Activated CD8-positive, alpha-beta memory T cell treated with anti-CD3 and anti-CD28 coated beads for 1 hour (primary cell): Measurements from ENCODE around the gene SUPT6H.
"Not testable (repeated sequence)": the region's sequence is repeated elsewhere in the genome, so short reads cannot be mapped to it uniquely, and the experiment has no call there.

Source experiments
- DNase-seq, 2 donors: peaks; one replicate each; pipeline ENCODE4 v3.0.0-alpha.2; 2020; ENCODE audit warnings: low read depth in 1 of 2; ENCODE audit errors: extremely low read depth in 1 of 2

Gene SUPT6H

DNA sequence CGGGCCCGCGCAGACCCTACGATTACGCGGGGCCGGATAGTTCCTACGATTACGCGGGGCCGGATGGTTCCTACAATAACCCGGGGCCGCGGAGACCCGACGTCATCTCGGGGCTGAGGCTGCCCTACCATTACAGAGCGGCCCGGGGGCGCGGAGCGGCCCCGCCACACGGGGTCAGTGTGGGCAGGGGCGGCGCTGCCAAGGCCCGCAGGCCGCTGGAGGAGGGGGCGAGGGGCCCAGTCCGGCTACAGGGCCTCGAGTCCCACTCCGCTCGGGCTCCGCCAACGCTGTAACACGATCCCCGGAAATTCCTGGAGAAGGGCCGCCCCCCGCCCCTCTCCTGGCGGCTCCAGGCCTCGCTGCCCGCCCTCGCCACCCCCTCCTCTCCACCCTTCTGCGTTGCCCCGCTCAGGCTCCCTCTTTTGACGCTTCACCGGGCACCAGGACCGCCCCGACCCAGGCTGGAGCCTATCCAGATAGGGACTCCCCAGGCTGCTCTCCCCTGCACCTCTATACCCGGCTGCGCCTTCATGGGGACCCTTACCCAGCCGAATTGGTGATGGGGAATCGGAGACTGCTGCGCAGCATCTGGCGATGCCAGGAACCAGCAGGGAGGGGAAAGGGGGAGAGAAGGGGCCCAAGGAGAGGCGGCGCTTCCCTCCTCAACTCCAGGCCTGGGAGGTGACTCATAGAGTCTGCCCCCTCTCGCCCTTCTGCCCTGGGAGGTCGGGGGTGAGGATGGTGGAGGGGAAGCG lies 55.8 kb downstream of the SUPT6H start, which contains the start of gene RAB34:
Gene RAB34, minus strand, starts transcription at position 291 of the 755 bp plus-strand sequence. CDS start 602 bp downstream, outside the sequence.
- DNase-seq, result peak in 1 of 2 donors; percentile 25

- no peak for DNase-seq
Measured at GRCh38 chr17:28718333-28719020, 56.5 kb downstream of the SUPT6H start.

DNA sequence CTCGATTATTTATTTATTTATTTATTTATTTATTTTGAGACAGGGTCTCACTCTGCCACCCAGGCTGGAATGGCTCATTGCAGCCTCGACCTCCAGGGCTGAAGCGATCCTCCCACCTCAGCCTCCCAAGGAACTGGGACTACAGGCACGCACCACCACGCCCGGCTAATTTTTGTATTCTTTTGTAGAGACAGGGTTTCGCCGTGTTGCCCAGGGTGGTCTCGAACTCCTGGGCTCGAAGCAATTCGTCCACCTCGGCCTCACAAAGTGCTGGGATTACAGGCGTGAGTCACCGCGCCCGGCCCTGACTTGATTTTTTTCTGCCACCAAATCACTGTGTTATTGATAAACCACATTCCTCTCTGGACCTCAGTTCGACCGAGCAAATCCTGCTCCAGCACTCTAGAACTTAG lies 57.0 kb downstream of the SUPT6H start:
- DNase-seq, result no peak

GRCh38 chr17:28720247-28720996 lies 58.4 kb downstream of the SUPT6H start:
- DNase-seq, result no peak

DNA sequence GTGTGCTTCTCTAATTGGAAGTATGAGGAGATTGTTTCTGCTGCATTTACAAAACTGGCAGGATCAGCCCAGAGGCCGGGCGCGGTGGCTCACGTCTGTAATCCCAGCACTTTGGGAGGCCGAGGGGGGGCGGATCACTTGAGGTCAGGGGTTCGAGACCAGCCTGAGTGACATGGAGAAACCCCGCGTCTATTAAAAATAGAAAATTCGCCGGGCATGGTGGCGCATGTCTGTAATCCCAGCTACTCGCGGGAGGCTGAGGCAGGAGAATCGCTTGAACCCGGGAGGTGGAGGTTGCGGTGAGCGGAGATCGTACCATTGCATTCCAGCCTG lies 59.0 kb downstream of the SUPT6H start:
- not testable (repeated sequence) for DNase-seq

GRCh38 chr17:28722417-28723158 lies 60.6 kb downstream of the SUPT6H start:
- DNase-seq, result no peak

- no peak for DNase-seq
Measured at GRCh38 chr17:28723159-28723835, 61.3 kb downstream of the SUPT6H start.

- DNase-seq, result not testable (repeated sequence)
Measured at GRCh38 chr17:28723836-28724499, 62.0 kb downstream of the SUPT6H start.

DNA sequence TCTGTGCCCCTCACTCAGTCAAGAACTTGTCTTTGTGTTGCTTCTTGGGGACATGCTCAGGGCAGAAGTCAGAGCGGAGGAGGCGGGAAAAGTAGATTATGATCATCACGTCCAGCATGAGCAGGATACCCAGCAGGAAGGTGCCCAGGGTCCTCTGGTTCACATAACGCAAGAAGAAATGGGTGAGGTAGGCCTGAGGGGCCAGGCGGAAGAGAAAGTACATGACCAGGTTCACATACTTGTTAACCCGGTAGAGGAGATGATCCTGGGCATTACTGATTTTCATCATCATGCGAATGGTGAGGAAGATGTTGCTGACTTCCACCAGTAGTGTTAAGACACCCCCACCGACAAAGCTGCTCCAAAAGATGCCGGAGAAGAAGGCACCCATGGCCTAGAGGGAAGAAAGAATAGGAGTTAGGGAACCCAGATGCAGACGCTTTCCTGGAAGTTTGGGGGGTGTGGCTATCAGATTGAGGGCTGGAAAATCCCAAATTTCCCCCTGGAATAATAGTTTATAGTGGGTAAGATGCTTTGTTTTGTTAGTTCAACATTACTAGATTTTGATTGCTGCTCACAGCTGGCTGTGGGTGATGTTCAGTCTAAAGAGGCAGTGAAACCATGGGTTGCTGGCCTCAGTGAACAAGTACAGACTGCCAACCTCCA lies 62.6 kb downstream of the SUPT6H start:
- DNase-seq, result no peak

DNA sequence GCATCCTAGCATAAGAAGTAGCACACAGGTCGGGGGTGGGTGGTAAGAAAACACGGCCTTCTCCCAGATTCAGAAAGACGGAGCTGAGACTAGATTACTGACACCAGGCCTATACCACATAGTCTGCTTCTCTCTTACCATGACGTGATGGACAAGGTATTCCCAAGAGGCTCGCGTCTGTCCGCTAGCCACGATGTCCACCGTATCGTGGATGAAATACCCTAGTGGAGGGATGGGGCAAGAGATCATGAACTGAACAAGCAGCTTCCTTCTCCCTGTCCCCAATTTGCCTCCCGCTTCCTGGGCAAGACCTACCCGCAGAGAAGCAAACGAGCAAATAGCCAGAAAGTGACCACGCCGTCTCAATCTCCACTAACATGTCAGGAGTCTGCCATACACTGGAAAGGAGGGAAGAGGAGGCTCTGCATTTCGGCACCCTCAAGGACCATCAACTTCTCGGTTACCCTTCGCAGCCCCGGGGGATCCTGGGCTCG lies 63.2 kb downstream of the SUPT6H start:
- DNase-seq, result no peak

DNA sequence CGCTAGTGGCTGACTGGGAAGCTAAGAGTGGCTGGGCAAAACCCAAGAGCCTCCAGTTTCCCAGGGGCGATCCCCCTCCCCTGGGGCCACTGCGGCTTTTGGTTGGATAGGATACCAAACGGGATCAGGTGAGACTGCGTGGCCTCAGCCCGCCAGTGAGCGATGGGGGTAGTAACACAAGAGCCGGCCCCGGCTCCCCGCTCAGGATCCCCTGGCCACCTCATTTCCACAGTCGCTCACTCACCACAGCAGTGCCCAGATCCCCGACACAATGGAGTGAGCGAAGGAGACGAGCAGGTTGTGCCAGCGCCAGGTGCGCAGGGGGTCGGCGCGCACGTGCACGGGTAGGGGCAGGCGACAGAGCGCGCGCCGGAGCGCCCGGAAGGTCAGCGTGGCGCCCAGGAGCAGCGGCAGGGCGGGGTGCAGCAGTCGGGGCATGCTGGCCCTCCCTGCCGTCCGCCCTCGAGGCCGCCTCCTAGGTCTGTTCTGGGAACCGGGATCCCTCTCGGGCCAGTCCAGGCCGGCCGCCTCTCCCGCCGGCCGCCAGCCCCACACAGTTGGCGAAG lies 63.7 kb downstream of the SUPT6H start:
- DNase-seq, result no peak

- peak in 1 of 2 donors; percentile 49 for DNase-seq
Measured at GRCh38 chr17:28726226-28726626, 64.2 kb downstream of the SUPT6H start, which contains the start of gene TLCD1. TSS of gene TLCD1 (minus strand) at chr17:28726233. CDS start at chr17:28726097, 136 bp downstream.

- DNase-seq, result peak; percentile 74 to 80
Measured at GRCh38 chr17:28726627-28727491, 64.9 kb downstream of the SUPT6H start.

- peak; percentile 88 to 97 for DNase-seq
Measured at GRCh38 chr17:28728364-28729200, 66.6 kb downstream of the SUPT6H start, which contains the start of gene NEK8. TSS of gene NEK8 (plus strand) at chr17:28728788. CDS start at chr17:28728814, 26 bp downstream.

- no peak for DNase-seq
Measured at GRCh38 chr17:28729950-28730330, 67.9 kb downstream of the SUPT6H start.

DNA sequence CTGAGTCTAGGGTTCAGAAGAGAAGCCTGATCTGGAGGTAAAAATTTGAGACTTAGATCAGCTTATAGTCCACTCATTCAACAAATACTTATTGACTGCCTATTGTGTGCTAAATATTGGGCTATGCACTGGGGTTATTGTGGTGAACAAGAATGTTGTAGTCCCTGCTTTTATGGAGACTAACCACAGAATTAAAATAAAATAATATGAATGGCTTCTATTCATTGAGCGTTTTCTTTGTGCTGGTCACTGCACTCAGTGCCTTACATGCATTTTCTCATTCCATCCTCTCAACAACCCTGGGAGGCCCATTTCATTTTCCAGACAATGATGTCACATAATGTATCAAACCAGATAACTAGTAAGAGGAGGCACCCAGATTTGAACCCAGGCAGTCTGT lies 71.3 kb downstream of the SUPT6H start:
- no peak for DNase-seq
